GM23338 (cell line): Measurements from ENCODE around the gene CAMTA1. TPM values are rescaled to one million over a fixed set of nuclear protein-coding genes. Genes with fewer than 3 reads are reported as not detected.

Source experiments
- CREB1 ChIP-seq: fragments of 250-450 bp; sonication (Bioruptor Pico); IDR thresholded peaks from 2 replicates; pipeline ENCODE4 v1.5.0; 2020; ENCODE audit warnings: low read depth, mild to moderate bottlenecking, moderate library complexity
- CTCF ChIP-seq, 2 experiments: fragments of 200-600 bp in 1 of 2; sonication (generic) in 1 of 2; conservative IDR thresholded peaks; 2 replicates each; pipeline versions ENCODE4 v1.5.1 to v1.6.1; 2016 to 2017; ENCODE audit warnings: antibody characterized with exemption in 2 of 2, low read depth in 2 of 2, mild to moderate bottlenecking in 2 of 2, moderate library complexity in 1 of 2
- ETS1 ChIP-seq: IDR thresholded peaks from 2 replicates; pipeline ENCODE4 v1.6.1; 2016; ENCODE audit warnings: antibody characterized with exemption
- EZH2 ChIP-seq: fragments of 200-600 bp; sonication (generic); IDR thresholded peaks from one replicate; pipeline ENCODE4 v1.8.0; 2017; ENCODE audit warnings: antibody characterized with exemption, mild to moderate bottlenecking, low read depth; ENCODE audit not compliant: unreplicated experiment
- NANOG ChIP-seq: IDR thresholded peaks from 2 replicates; pipeline ENCODE4 v1.6.1; 2016; ENCODE audit warnings: antibody characterized with exemption, borderline replicate concordance
- POLR2AphosphoS5 ChIP-seq: IDR thresholded peaks from 2 replicates; pipeline ENCODE4 v1.6.1; 2016; ENCODE audit warnings: antibody characterized with exemption, low read depth
- REST ChIP-seq: IDR thresholded peaks from one replicate; pipeline ENCODE4 v1.6.1; 2018; ENCODE audit warnings: antibody characterized with exemption; ENCODE audit not compliant: unreplicated experiment
- STAT1 ChIP-seq: IDR thresholded peaks from one replicate; pipeline ENCODE4 v1.6.1; 2016; ENCODE audit warnings: antibody characterized with exemption; ENCODE audit not compliant: unreplicated experiment
- ZNF114 ChIP-seq: fragments of 250-450 bp; sonication (Bioruptor Pico); IDR thresholded peaks from 2 replicates; pipeline ENCODE4 v1.5.0; 2020; ENCODE audit warnings: mild to moderate bottlenecking, moderate library complexity
- ZNF331 ChIP-seq: fragments of 250-450 bp; sonication (Bioruptor Pico); IDR thresholded peaks from 2 replicates; pipeline ENCODE4 v1.5.0; 2020; ENCODE audit warnings: low read depth, mild to moderate bottlenecking, moderate library complexity
- ZNF462 ChIP-seq: fragments of 250-450 bp; sonication (Bioruptor Pico); IDR thresholded peaks from 2 replicates; pipeline ENCODE4 v1.5.0; 2020; ENCODE audit warnings: mild to moderate bottlenecking, moderate library complexity
- polyA plus RNA-seq: library from polyadenylated mRNA; unstranded; fragments of >200 nt; fragmentation: Nextera tagmentation; extraction: Ambion mirVana; gene quantifications from 2 replicates; pipeline ENCODE4 v1.2.1, GENCODE V29; 2016
- total RNA-seq: library from RNA; depleted of rRNA; stranded (reverse); fragments of >200 nt; shearing (Covaris generic); gene quantifications from 2 replicates; pipeline ENCODE4 v1.2.3, GENCODE V29; 2014

CAMTA1 gene
- total and polyA plus RNA-seq, 2 experiments from 2014 or later, result 115 to 519 TPM

- TF ChIP-seq ZNF462 (CRISPR knock-in tag) (no peak), EZH2 (no peak), ZNF114 (CRISPR knock-in tag) (no peak), ZNF331 (no peak), REST (no peak), ETS1 (no peak), POLR2AphosphoS5 (no peak), CTCF (conservative IDR thresholded peaks at IDR 0.05; ENCODE audit: low read depth in 2 of 2) (no peak), STAT1 (no peak), CREB1 (CRISPR knock-in tag) (no peak), NANOG (no peak)
These were observed 500.7 kb downstream of the CAMTA1 start (continued) for GRCh38 chr1:7285856-7286454.
